SKM-1 (cell line): ENCODE data around the gene TBC1D1.
A peak's percentile ranks its signal among the peaks of the same experiment; 100 is the strongest.

Experiments
- DNase-seq: peaks from one replicate; lab custom pipeline; 2025; ENCODE audit not compliant: unreplicated experiment; lab: John Stamatoyannopoulos, UW

TBC1D1 gene

DNA sequence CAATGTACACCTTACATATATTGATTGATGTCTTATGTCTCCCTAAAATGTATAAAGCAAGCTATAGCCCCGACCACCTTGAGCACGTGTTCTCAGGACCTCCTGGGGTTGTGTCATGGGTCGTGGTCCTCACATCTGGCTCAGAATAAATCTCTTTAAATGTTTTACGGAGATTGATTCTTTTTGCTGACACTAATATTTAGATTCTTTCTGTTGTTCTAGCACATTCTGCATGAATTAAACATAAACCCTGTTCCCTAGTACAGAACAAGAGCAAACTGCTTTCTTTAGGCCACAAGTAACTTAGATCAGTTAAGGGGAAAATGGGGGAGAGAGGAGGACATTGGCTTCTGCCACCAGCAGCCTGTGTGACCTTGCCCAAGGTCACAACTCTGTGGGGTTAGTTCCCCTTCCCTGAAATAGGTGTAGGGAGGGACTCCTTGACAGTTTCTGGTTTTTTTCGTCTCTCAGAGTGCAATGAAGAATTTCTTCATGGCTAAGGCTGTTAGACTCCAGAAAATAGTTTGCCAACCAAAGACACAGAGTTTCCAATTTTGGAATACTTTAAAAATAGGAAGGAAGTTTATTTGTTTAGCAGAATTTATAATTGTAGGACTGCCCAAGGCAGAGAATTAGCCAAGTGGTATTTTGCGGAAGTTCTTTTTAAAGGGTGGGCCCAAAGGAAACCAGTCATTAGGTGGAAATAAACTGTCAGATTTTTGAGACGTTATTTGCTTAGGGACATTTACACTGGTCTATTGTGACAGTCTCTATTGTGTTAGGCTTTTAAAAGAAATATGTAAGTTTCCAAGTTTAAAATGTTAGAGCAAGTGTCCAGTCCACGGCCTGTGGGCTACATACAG, 98.7 kb downstream of the TBC1D1 start:
- peak; percentile 85 for DNase-seq

DNA sequence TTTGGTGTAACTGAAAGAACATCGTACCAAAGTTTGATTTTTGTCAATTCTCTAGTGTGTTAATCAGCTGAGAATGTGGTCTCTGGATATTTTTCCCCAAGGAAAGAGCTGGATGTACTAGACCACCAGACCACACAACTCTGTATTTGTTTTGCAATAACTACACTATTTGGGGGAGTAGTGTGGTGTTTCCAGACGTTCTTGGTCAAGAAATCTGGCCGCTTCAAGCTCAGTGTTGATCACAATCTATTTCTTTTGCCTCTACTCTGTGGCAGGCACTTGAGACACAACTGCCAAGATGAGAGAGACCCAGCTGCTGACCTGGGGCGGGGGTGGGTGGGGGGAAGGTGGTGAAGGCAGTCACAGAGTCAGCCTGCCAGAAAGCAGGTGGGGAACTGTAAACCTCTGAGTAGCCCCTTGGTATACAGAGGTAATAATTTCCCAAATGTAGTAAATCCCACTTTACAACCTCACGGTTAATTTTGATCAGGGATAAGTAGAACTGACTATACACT, 99.9 kb downstream of the TBC1D1 start:
- no peak for DNase-seq

DNA sequence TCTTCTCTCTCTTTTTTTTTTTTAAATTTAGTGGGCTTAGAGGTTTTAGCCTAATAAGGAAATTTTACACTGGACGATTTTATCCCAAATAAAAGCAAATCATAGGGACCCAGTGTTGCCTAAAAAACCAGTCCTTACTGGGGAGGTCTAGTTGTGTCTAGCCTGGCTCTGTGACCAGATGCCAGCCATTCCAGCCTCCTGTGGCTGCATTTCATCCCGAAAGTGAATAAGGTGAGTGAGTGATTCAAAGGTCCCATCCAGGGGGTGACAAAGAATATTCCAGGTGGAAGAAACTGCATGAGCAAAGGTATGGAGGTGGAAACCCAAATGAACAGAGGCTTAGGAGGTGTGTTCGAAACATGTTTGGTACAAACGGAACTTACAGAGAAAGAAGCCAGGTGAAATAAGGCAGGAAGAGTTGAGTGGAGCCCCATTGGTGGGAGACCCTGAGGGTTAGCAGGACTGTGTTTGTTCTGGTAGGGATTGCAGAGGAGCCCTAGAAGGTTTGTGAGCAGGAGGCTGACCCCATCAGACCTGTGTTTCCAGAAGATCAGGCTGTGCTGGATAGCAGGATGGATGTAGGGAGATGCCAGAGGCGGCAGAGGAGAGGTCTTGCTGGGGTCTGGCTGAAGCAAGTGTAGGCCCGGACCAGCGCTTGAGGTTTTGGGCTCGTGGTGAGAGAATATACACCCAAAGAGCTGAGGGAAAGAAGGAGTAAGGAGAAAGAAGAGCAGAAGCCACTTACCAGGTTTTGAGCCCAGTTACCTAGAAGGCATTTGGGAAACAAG, 100.9 kb downstream of the TBC1D1 start:
- DNase-seq = no peak

DNA sequence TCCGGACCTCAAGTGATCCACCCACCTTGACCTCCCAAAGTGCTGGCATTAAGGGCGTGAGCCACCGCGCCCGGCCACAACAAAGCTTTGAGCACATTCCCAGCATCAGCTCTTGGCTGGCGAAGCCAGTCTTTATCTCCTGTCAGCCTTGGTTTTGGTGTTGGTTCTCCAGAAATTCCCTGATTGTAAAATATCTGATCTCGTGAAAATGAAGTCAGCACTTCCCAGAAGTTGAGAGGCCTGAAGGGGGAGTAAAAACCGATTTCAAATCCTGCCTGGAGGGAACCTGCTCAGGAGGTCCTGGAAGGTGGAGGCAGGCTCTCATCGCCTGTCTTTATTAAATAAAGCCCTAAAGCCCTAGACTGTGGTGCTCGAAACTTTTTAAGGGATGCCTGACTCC, 102.9 kb downstream of the TBC1D1 start:
- DNase-seq = no peak

DNA sequence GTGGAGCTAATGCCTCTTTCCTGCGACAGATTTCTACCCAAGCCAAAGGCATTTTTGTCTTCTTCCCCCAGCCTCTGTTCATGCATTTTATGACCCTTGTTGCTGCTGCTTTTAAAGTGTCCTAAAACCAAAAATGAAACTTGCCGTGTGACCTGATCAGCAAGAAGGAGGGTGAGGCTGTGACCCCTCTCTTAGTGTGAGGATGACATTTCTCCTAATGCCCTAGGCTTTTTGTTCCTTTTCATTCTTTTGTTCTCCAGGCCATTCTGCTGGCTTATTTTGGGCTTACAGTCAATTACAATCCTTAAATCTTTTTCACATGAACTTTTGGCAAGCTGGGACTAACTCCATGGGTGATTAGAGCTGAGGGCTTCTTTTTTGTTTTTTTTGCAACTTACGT, 103.7 kb downstream of the TBC1D1 start:
- no peak for DNase-seq

DNA sequence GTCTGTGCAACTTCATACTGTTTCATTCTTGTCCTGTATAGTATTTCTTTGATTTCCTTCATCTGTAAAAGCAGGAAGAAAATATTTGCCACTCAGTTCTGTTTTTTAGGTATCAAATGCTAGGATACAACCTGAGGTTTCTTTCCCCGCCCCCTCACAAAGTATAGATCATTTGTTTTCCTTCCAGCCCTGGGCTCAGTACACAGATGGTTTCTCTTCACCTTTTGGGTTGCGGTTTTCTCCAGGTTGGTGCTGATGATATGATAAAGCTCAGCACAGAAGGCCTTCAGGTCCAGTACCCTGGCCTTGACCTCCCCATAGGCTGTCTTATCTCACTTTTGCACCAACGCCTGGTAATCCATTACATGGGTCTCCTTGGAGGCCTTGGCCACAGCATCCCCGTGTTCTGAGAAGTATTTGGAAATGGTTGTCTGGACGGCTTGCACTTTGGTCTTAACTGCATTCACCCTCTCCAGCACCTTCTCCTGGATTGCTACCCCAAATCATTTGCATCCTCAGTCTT, 104.5 kb downstream of the TBC1D1 start:
- DNase-seq = no peak

DNA sequence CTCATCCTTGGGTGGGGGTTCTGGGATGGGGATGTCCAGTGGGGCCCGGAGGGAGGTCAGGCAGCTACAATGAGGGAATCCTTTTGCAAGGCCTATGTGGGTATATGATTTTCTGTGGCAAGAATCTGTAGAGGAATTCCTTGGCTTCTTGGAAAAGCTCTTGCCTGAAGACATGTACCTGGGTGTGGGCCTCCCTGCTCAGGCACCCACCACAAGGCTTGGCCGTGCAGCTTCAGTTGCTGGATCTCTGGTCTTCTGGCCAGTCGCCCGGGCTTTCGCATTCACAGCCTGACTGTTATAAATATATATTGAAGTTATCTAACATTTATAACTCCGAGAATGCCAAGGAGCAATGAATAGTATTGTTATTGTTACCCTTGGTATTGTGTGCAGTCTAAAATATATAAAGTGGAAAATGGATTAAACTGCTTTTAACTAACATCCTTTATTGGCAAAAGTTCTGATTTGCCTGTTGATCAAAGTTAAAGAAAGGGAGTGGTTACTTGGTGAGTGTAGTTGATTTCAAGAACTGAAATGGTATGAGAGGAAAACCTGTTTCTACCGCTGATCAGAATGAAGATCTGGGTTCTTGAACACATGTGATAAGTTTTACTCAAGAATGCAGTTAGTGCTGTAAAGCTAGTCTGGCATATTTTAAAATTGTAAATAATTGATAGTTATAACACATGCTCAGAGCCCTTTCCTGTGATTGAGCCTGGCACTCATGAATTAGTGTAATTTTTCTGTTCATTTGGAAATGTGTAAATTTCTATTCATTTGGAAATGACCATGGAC, 105.3 kb downstream of the TBC1D1 start:
- DNase-seq = no peak

DNA sequence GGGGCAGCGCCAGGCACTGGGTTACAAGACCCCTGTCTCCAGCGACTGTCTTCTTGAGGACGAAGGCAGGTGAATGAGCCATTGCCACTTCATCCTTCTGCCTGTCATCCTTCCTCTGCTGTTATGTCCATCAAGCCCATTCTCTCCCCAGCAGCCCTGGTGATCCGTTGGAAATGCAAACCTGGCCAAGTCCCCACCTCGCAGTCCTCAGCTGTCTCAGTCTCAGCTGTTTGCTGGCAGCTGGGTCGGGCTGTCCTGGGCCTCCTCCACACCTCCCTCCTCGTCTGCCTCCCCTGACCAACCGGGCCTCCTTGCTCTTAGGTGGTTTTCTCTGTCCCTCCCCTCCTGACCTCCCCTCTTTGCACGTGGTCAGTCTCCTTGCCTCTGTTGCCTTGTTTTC, 107.3 kb downstream of the TBC1D1 start:
- no peak for DNase-seq

DNA sequence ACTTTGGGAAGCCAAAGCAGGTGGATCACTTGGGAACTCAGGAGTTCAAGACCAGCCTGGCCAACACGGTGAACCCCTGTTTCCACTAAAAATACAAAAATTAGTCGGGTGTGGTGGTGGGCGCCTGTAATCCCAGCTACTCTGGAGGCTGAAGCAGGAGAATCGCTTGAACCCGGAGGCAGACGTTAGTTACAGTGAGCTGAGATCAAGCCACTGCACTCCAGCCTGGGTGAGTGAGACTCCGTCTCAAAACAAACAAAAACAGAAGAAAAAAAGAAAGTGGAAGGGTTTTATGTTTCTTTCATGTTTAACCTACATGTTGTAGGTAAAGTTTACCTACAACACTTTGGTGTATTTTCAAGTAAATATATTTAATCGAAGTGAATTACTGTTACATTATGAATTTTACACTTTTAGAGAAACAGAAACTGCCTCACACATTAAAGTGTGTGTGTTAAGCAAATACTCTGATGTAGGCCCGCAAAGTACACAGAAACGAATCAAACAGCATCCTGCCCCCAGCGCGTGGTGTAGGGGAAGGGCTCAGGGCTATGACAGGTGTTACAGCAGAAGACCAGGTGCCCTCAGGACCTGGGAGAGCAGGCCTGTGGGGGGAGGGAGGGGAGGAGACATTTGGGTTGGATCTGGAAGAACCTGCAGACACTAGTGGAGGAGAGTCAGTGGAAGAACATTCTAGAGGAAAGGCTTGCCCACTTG, 108.3 kb downstream of the TBC1D1 start:
- DNase-seq = no peak

DNA sequence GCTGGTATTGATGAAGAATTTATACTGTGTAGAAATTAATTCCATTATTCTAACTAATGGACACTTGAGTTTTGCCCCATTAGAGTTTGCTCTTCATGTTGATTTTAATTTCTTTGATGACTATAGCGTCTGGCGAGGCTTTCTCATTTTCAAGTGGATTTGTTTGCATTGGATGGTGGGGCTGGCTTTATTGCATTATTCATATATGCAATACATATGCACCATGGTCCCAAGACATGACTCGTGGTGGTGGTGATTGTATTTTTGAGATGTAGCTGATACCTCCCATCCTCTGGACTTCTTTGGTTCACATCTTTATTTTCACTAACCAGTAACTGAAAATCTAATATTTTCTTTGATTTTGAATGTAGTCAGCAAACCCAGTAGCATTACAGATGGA, 109.1 kb downstream of the TBC1D1 start:
- DNase-seq = no peak

DNA sequence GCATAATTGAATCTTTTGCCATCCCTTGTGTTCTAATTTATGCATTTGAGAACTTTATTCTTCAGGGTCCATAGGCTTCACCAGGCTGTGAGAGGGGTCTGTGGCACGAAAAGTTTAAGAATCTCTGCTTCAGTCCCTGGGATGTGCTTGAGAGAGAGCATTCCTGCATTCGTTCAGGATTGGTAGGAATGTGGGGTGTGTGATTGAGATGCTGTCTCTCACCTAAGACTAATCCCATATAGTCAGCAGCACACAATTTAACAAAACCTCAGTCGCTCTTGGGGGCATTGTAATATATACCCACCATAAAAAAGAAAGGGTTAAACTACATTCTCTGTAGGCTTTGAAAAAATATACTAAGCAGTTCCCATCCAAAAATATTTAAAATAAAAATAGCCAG, 111.0 kb downstream of the TBC1D1 start:
- no peak for DNase-seq

DNA sequence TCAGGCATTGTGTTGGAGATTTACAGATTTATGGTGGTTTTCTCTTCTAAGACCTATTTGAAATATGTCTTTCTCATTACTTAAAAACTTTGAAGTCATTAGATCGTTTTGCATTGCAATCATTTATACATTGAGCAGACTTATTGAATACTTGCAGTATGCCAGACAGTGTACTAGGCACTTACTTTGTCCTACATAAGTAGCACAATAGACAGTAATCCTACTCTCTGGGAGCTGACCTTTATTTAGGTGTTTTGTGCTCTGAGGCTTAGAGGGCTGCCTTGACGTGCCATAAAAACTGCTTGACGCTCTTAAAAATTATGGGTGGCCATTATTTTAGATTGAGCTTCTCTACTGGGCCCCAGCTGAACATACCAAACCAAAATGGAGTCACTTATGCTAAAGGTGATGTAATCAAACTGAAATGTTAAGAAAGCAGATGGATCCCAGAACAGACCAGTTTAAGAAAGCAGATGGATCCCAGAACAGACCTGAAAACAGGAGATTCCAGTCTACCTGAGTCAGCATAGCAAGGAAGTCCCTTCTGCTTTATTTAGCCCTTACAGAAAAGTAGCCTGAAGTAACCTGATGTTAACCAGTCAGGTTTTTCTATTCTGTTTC, 111.7 kb downstream of the TBC1D1 start:
- DNase-seq = no peak

DNA sequence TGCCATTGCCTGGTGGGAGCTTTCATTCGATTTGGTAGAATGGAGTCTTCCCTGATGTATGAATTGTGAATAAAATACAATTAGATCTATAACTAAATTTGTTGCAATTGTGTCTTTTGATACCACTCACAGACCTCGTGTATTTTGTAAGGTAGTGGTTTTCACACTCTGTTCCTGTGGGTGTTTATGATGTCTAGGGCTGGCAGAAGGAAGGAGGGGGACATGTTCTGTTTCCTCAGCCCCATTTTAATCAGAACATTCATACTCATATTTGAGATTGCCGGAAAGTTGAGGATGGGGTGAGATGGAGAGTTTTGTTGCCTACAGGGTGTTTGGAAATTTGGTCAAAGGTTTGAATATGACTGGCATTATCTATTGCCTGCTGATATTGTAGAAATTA, 112.2 kb downstream of the TBC1D1 start:
- no peak for DNase-seq

DNA sequence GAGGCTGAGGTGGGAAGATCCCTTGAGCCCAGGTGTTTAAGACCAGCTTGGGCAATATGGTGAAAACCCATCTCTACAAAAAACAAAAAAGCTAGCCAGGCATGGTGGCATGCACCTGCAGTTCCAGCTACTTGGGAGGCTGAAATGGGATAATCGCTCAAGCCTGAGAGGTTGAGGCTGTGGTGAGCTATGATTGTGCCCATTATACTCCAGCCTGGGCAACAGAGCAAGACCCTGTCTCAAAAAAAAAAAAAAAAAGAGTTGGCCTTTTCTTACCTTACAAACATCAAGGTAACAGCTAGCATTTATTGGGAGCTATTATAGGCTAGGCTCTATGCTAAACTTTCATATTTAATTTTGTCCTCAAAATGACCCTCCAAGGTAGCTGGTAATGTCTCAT, 112.7 kb downstream of the TBC1D1 start:
- DNase-seq = no peak

DNA sequence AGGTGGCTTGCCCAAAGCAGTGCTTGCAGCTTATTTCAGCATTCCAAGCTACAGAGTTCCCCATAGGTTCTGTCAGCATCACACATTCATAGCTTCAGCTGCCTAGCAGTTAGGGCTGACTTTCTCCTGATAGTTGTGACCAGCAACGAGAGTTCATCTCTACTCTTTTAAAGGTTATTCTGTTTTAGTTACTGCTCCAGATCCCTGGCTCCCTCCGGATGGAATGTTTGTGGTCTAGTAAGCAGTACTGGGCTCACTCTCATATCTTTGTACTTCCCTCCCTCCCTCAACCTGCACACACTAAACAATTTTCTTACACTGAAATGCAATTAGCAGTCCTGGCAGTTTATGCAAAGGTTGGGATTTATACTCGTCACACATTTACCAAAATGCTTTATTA, 113.2 kb downstream of the TBC1D1 start:
- DNase-seq = no peak

DNA sequence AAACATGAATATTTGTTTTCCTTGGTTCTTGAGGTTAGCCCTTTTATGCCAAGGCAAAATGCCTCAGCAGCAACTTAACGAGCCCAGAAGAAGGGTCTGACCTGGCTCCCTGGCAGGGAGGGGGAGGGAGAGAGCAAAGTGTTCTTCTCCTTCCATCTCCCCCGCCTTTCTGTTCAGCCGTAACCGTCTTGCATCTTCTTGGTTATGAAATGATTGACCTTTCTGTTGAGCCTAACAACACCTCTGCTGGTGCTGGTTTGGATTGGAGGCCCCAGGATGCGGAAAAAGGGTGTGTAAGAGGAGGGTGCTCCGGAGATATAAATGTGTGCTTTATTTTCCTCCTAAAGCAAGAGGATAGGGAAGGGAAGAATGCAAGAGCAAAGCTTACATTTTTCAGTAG, 114.0 kb downstream of the TBC1D1 start:
- DNase-seq = no peak

DNA sequence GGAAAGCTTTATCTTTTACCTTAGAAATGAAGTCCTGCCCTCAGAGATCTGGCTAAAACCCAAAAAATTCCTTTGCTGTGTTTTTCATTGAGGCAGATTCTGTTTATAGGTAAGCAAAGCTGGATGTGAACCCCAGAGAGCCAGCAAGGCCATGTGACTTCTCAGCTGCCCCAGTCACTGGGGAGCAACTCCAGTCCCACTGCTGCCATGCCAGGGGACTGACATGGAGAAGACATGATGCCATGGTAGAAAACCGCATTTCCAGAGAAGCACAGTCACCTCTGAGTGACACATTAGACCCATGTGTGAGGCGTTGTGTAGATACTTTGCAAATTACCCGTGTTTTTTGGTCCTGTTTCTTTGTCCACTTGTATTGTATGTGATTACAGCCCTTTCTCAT, 114.8 kb downstream of the TBC1D1 start:
- DNase-seq = no peak

DNA sequence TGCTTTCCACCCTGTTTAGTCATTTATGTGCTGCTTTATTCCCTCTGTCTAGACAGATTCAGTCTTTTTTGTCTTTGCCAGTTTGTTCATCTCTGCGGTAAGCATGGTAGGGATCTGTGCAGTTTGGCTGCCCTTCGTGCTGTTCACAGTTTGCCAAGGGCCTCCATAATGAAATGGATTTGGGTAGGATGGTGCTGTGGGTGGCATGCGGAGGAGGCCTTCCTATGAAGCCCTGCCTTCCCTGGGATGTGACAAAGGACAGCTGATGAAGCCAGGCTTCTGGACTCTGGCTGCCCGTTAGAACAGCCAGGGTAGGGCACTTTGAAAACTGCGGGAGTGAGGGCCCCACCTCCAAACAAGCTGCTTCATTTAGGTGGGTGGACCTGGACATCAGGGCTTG, 116.8 kb downstream of the TBC1D1 start:
- no peak for DNase-seq

DNA sequence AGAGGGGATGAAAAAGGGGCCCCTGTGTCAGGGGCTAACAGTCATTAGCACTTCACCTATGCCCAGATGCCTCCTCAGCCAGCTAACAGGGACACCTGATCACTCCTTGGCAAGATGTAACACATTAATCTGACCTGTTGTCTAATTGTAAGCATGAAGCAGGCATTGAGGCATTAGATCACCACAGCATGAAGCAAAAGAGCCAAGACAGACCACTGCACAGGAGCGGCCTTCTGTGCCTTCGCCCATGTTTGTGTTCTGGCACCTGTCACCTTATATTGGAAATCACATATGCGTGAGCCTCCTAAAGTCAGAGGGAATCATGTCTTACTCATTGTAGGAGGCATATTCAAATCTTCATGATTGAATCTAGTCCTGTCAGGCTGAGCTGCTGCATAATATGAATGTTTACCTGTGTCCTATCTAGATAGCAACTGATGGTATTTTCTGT, 117.7 kb downstream of the TBC1D1 start:
- DNase-seq = no peak

DNA sequence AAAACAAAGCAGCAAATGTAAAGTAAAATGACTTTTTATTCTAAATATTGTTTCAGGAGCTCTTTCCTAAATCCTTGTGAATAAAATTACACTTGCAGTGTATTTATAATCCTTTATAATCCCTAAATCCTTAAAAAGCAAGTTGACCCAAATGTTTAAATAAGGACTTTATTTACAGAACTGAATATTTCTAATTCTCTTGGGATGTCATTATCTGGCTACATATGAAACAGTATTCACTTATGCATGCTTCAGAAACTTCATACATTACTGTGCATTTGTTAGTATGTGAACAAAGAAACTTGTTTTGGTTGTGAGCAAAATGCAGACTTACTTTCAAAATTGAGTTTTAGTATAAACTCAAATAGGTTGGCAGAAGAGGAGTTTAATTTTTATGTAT, 118.5 kb downstream of the TBC1D1 start:
- no peak for DNase-seq
